SK-N-SH (cell line): ENCODE data around the gene CAPS. TPM values are rescaled to one million over a fixed set of nuclear protein-coding genes. Genes with fewer than 3 reads are reported as not detected.

Experiments
- CTCF ChIA-PET: fragments of 300-600, 350-600 bp; formaldehyde crosslinking; extraction: SDS; loops from one replicate; lab custom pipeline; 2021; lab: Yijun Ruan, JAX
- POLR2A ChIA-PET: fragments of 350-600 bp; sonication (Branson Sonifier 250); formaldehyde crosslinking; extraction: SDS; loops from one replicate; lab custom pipeline; 2020; ENCODE audit warnings: antibody characterized with exemption, inconsistent platforms; lab: Yijun Ruan, JAX
- DNase-seq: peaks from one replicate; pipeline ENCODE4 v3.0.0; 2012
- H2AFZ ChIP-seq: fragments of 200-600 bp; sonication (generic); 2 replicates; pipeline ENCODE4 v1.8.1; 2016; ENCODE audit warnings: antibody characterized with exemption, mild to moderate bottlenecking, low read depth
- H3F3A ChIP-seq: fragments of 200-600 bp; sonication (generic); replicated peaks from 2 replicates; pipeline ENCODE3; 2016; ENCODE audit warnings: antibody characterized with exemption, mild to moderate bottlenecking; ENCODE audit not compliant: insufficient read depth
- H3K27ac ChIP-seq, 2 experiments: fragments of 200-500 bp in 1 of 2; fragments of 200-600 bp in 1 of 2; sonication (Bioruptor generic) in 1 of 2; sonication (generic), shearing (Covaris generic) in 1 of 2; 2 replicates each; pipeline versions ENCODE4 v1.5.1 to v1.6.1; 2014 to 2016; ENCODE audit warnings: low read depth in 2 of 2, inconsistent platforms in 1 of 2, low read length in 1 of 2, mild to moderate bottlenecking in 1 of 2, mixed read lengths in 1 of 2
- H3K27me3 ChIP-seq: fragments of 200-600 bp; sonication (generic), shearing (Covaris generic); 2 replicates; pipeline ENCODE4 v1.6.1; 2016; ENCODE audit warnings: mixed run types; ENCODE audit not compliant: insufficient read depth
- H3K36me3 ChIP-seq, 2 experiments: fragments of 200-500 bp in 1 of 2; fragments of 200-600 bp in 1 of 2; sonication (Bioruptor generic) in 1 of 2; sonication (generic) in 1 of 2; replicated peaks in 1 of 2; 2 replicates each; pipeline versions ENCODE3 to v1.5.1; 2014 to 2016; ENCODE audit warnings: low read length in 1 of 2, mild to moderate bottlenecking in 1 of 2; ENCODE audit not compliant: insufficient read depth in 2 of 2, control insufficient read depth in 1 of 2
- H3K4me1 ChIP-seq, 2 experiments: fragments of 200-500 bp in 1 of 2; fragments of 200-600 bp in 1 of 2; sonication (Bioruptor generic) in 1 of 2; sonication (generic), shearing (Covaris generic) in 1 of 2; 2 replicates each; pipeline versions ENCODE4 v1.5.1 to v1.6.1; 2014 to 2016; ENCODE audit warnings: low read depth in 1 of 2, low read length in 1 of 2, mixed run types in 1 of 2; ENCODE audit not compliant: insufficient read depth in 2 of 2, control insufficient read depth in 1 of 2
- H3K4me2 ChIP-seq: fragments of 200-600 bp; sonication (generic), shearing (Covaris generic); 2 replicates; pipeline ENCODE4 v1.6.1; 2017; ENCODE audit warnings: mixed run types
- H3K4me3 ChIP-seq, 2 experiments: fragments of 200-500 bp in 1 of 2; fragments of 200-600 bp in 1 of 2; sonication (Bioruptor generic) in 1 of 2; sonication (generic), shearing (Covaris generic) in 1 of 2; 2 replicates each; pipeline versions ENCODE4 v1.5.1 to v1.8.1; 2014 to 2016; ENCODE audit warnings: low read depth in 2 of 2, inconsistent platforms in 1 of 2, low read length in 1 of 2, mild to moderate bottlenecking in 1 of 2, mixed read lengths in 1 of 2, moderate library complexity in 1 of 2
- H3K79me2 ChIP-seq: fragments of 200-600 bp; sonication (generic); 2 replicates; pipeline ENCODE4 v1.8.1; 2017; ENCODE audit warnings: mild to moderate bottlenecking; ENCODE audit not compliant: insufficient read depth
- H3K9ac ChIP-seq: fragments of 200-600 bp; sonication (generic); 2 replicates; pipeline ENCODE4 v1.6.1; 2017; ENCODE audit warnings: mixed run types
- H3K9me2 ChIP-seq: fragments of 200-600 bp; sonication (generic); 2 replicates; pipeline ENCODE4 v1.6.1; 2017; ENCODE audit warnings: mixed run types
- H3K9me3 ChIP-seq: fragments of 200-600 bp; sonication (generic); 2 replicates; pipeline ENCODE4 v1.6.1; 2017; ENCODE audit warnings: mixed run types, mild to moderate bottlenecking, moderate library complexity
- H4K20me1 ChIP-seq: fragments of 200-600 bp; sonication (generic); 2 replicates; pipeline ENCODE4 v1.6.1; 2017; ENCODE audit warnings: mild to moderate bottlenecking, mixed run types; ENCODE audit not compliant: insufficient read depth
- EP300 ChIP-seq, 2 experiments: IDR thresholded peaks; 2 replicates each; pipeline versions ENCODE4 v1.4.0 to v1.6.1; 2012; ENCODE audit warnings: borderline replicate concordance in 1 of 2, low read depth in 1 of 2, low read length in 1 of 2
- EZH2phosphoT487 ChIP-seq: fragments of 200-600 bp; sonication (generic); IDR thresholded peaks from 2 replicates; pipeline ENCODE4 v1.6.1; 2017; ENCODE audit warnings: low read depth, mixed run types, mild to moderate bottlenecking, antibody characterized with exemption, moderate library complexity, borderline replicate concordance
- GATA2 ChIP-seq: sonication (generic); formaldehyde crosslinking; IDR thresholded peaks from 2 replicates; pipeline ENCODE4 v1.5.0; 2020; ENCODE audit warnings: mild to moderate bottlenecking, missing genetic modification reagents
- JUND ChIP-seq: IDR thresholded peaks from 2 replicates; pipeline ENCODE4 v1.4.0; 2012
- MXI1 ChIP-seq: IDR thresholded peaks from 2 replicates; pipeline ENCODE4 v1.6.1; 2012; ENCODE audit warnings: mild to moderate bottlenecking, low read depth, low read length, improper control_type of control experiment
- NFIC ChIP-seq: IDR thresholded peaks from 2 replicates; pipeline ENCODE4 v1.4.0; 2012; ENCODE audit warnings: borderline replicate concordance
- RAD21 ChIP-seq: IDR thresholded peaks from 2 replicates; pipeline ENCODE4 v1.6.1; 2012; ENCODE audit warnings: mild to moderate bottlenecking, low read length
- RCOR1 ChIP-seq: fragments of 150-350 bp; IDR thresholded peaks from 2 replicates; pipeline ENCODE4 v1.6.1; 2017; ENCODE audit warnings: antibody characterized with exemption, low read length
- RFX5 ChIP-seq: IDR thresholded peaks from 2 replicates; pipeline ENCODE4 v1.6.1; 2012; ENCODE audit warnings: mild to moderate bottlenecking, improper control_type of control experiment, low read length
- SMC3 ChIP-seq: IDR thresholded peaks from 2 replicates; pipeline ENCODE4 v1.6.1; 2012; ENCODE audit warnings: low read depth, low read length, improper control_type of control experiment
- TAF1 ChIP-seq: IDR thresholded peaks from 2 replicates; pipeline ENCODE4 v1.6.1; 2012; ENCODE audit warnings: low read depth, mild to moderate bottlenecking, low read length, moderate library complexity, borderline replicate concordance
- TCF12 ChIP-seq: IDR thresholded peaks from 2 replicates; pipeline ENCODE4 v1.4.0; 2012
- TEAD4 ChIP-seq: IDR thresholded peaks from 2 replicates; pipeline ENCODE4 v1.4.0; 2012; ENCODE audit warnings: mild to moderate bottlenecking, borderline replicate concordance; ENCODE audit not compliant: insufficient read depth
- WGBS: methylation state at CpG from one replicate; pipeline ENCODE4 v1.1.6; 2017; ENCODE audit warnings: low lambda C conversion rate; 5-methylcytosine and 5-hydroxymethylcytosine counted together
- polyA plus RNA-seq, 3 experiments: library from polyadenylated mRNA; depleted of rRNA; stranded (reverse); fragments of >200 nt; gene quantifications; 2 replicates each; pipeline ENCODE4 v1.2.3, GENCODE V29; 2012

CAPS gene
- polyA plus RNA-seq, 1 of the 3 experiments (the other 2 are of a cell fraction), result 13.4 TPM

GRCh38 chr19:5950741-5951140 is 36.7 kb downstream of the CAPS start:
- Histone ChIP-seq H3F3A (no peaks in the 10 kb centered on the region), H3K4me3 (no peak overlapping the region), H3K27ac (no peak overlapping the region; a peak in 1 of 4 replicates)
- POLR2A ChIA-PET, result interaction anchor here (0.6 kb wide), 1 partner anchor 18 kb away, joined by 3 read pairs; no protein-coding TSS in a partner anchor
- TF ChIP-seq EP300 (IDR thresholded peaks at IDR 0.05; ENCODE audit: borderline replicate concordance in 1 of 2, low read depth in 1 of 2, low read length in 1 of 2), result no peak
- no peak for TF ChIP-seq NFIC
- TF ChIP-seq EZH2phosphoT487, result no peak
- no peak for TF ChIP-seq TAF1
- no peak for TF ChIP-seq TCF12
- TF ChIP-seq JUND, result no peak
- no peak for TF ChIP-seq TEAD4
- TF ChIP-seq, all 33 proteins: peak for 0
- H3K9me3 ChIP-seq, result no peaks in the 10 kb centered on the region
- peaks cover 31 to 62% of the 10 kb centered on the region in 2 experiments for H3K4me1 ChIP-seq
- peaks cover 94% of the 10 kb centered on the region for H4K20me1 ChIP-seq
- no peaks in the 10 kb centered on the region for H3K9me2 ChIP-seq
- no peak overlapping the region for H2AFZ ChIP-seq
- 92% methylated on average over 3 of the region's 3 CpGs for WGBS
- H3K36me3 ChIP-seq, result peaks cover 6 to 13% of the 10 kb centered on the region in 2 experiments
- peaks cover 94% of the 10 kb centered on the region for H3K79me2 ChIP-seq
- CTCF ChIA-PET, result interaction anchor here (1.1 to 3.5 kb wide), 7 partner anchors 10 to 72 kb away, joined by 3 to 29 read pairs (median 8); no protein-coding TSS in a partner anchor
- H3K9ac ChIP-seq, result no peak overlapping the region
- DNase-seq, result no peak
- no peaks in the 10 kb centered on the region for H3K27me3 ChIP-seq
- H3K4me2 ChIP-seq, result no peak overlapping the region

GRCh38 chr19:5951338-5951861 is 37.3 kb downstream of the CAPS start:
- Histone ChIP-seq H3K9ac (no peak overlapping the region), H3K4me3 (no peak overlapping the region), H3K9me2 (no peaks in the 10 kb centered on the region), H3K4me2 (no peak overlapping the region), H3K36me3 (peaks cover 0 to 13% of the 10 kb centered on the region in 2 experiments), H2AFZ (no peak overlapping the region), H3K9me3 (no peaks in the 10 kb centered on the region), H3K27me3 (no peaks in the 10 kb centered on the region), H3F3A (no peaks in the 10 kb centered on the region), H4K20me1 (peaks cover 94% of the 10 kb centered on the region), H3K4me1 (peaks cover 31 to 63% of the 10 kb centered on the region in 2 experiments), H3K79me2 (peaks cover 94% of the 10 kb centered on the region), H3K27ac (peak overlapping the region in 1 of 2 experiments; percentile 14; a peak in 1 of 4 replicates)
- 94% methylated on average over 13 of the region's 19 CpGs for WGBS
- TF ChIP-seq MXI1 (no peak), EP300 (IDR thresholded peaks at IDR 0.05; ENCODE audit: borderline replicate concordance in 1 of 2, low read depth in 1 of 2, low read length in 1 of 2) (no peak), RCOR1 (no peak), RAD21 (no peak), EZH2phosphoT487 (no peak), GATA2 (CRISPR knock-in tag) (no peak), SMC3 (no peak), NFIC (no peak), RFX5 (no peak)
- CTCF ChIA-PET, result interaction anchor here (1.1 to 3.5 kb wide), 9 partner anchors 10 to 147 kb away, joined by 3 to 29 read pairs (median 8); no protein-coding TSS in a partner anchor
- DNase-seq, result no peak
- POLR2A ChIA-PET, result interaction anchor here (0.6 to 0.7 kb wide), 2 partner anchors 9 to 17 kb away, joined by 3 read pairs; no protein-coding TSS in a partner anchor
